GM10266 (cell line): ENCODE measurements around the gene LEKR1.
"Not testable (repeated sequence)": the region's sequence is repeated elsewhere in the genome, so short reads cannot be mapped to it uniquely, and the experiment has no call there.

Source experiments
- DNase-seq: peaks from one replicate; pipeline ENCODE4 v3.0.0; 2012; ENCODE audit errors: extremely low spot score
- CTCF ChIP-seq: IDR thresholded peaks from 2 replicates; pipeline ENCODE4 v1.5.1; 2012; ENCODE audit warnings: mild to moderate bottlenecking, low read depth; ENCODE audit not compliant: control insufficient read depth, insufficient read depth; ENCODE audit errors: missing control alignments

LEKR1 gene

DNA sequence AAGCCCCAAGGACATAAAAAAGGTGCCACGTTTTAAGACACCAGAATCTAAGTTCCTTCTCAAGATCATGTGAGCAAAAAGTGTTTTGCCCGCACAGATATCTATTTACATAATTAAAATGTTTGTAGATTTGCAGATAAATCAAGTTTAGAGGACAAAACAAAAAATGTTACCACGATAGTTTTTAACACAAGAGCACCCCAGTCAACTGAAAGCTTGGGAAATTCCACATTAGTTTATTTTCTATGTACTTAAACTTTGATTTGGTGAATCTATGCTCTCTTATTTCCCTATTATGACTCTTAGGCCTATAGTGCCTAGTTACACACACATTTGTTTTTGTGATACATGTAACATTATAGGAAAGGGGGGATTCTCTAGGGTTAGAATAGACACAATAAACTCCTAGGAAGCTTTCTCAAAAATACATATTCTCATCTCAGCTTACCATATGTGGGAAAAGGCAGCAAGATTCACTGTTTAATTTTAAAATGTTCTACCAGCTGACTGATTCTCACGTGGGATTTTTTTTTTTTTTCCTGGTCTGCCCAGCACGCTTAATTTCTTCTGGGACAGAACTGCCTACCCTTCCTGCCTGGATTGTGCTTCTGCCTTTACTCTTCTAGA is 8.4 kb upstream of the LEKR1 start:
- no peak for TF ChIP-seq CTCF
- no peak for DNase-seq

DNA sequence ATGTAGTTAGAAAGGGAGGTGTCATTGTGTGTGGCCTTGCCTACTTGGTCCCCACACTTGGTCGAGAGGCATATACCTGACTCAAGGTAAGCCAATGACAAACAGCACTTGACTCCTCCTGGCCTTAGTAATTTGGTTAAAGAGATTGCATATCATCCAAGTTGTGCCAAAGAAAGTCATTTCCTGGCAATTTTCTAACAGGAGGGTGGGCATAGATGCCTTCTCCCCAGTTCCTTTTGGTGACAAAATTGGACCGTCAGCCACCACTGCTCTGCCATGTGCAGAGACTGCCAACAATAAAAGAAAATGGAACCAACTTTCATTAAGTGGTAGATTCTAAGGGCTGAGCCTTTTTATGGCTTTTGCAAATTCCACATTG is 7.9 kb upstream of the LEKR1 start:
- no peak for TF ChIP-seq CTCF
- no peak for DNase-seq

GRCh38 chr3:156818890-156819289 is 7.3 kb upstream of the LEKR1 start:
- no peak for DNase-seq
- no peak for TF ChIP-seq CTCF

- TF ChIP-seq CTCF, result no peak
Measured at GRCh38 chr3:156819842-156820691, 6.1 kb upstream of the LEKR1 start.

DNA sequence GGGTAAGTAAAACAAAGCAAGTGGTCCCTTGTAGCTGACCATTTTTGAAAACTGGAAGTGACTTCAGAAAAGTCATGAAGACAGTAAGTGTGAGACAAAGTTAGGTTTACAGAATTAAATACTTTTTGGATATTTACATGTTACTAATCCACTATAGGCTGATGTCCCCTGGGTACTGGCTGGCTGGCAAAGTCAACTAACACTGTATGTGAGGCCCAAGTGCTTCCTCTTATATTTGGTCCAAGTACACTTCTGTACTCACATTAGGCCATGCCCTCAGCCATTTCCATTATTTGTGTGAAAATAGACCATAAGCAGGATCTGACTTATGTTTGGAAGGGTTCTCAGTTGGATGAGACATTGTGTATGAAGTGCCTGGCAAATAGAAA is 5.5 kb upstream of the LEKR1 start:
- DNase-seq, result no peak
- no peak for TF ChIP-seq CTCF

More at GRCh38 chr3:156819842-156820691, 6.1 kb upstream of the LEKR1 start:
- DNase-seq, result no peak

- not testable (repeated sequence) for DNase-seq
Measured at GRCh38 chr3:156822626-156823260, 3.4 kb upstream of the LEKR1 start.

- TF ChIP-seq CTCF, result no peak
- DNase-seq, result no peak
Measured at GRCh38 chr3:156825795-156826143, 384 bp upstream of the LEKR1 start.
